ENCODE measurements around the gene PKDREJ. TPM values are rescaled to one million over a fixed set of nuclear protein-coding genes. Genes with fewer than 3 reads are reported as not detected.

PKDREJ gene
- polyA plus RNA-seq, 1 donor from 2014 or later, result not detected

GRCh38 chr22:46300491-46300890 is 37.3 kb upstream of the PKDREJ start:
- TF ChIP-seq MXI1 (conservative IDR thresholded peaks at IDR 0.05; ENCODE audit: poor library complexity, severe bottlenecking), result no peak
- TF ChIP-seq REST (IDR thresholded peaks at IDR 0.05; ENCODE audit: borderline replicate concordance), result no peak
- no peak for TF ChIP-seq SMC3 (conservative IDR thresholded peaks at IDR 0.05; ENCODE audit: poor library complexity)
- no peak for TF ChIP-seq CTCF (IDR thresholded peaks at IDR 0.05; ENCODE audit: poor library complexity, severe bottlenecking)
- TF ChIP-seq EP300 (conservative IDR thresholded peaks at IDR 0.05; ENCODE audit: poor library complexity, severe bottlenecking), result no peak
- no peak for TF ChIP-seq TAF1 (IDR thresholded peaks at IDR 0.05; ENCODE audit: low read depth)
- no peak for TF ChIP-seq POLR2AphosphoS5 (IDR thresholded peaks at IDR 0.05)
- TF ChIP-seq RAD21 (conservative IDR thresholded peaks at IDR 0.05), result no peak
- TF ChIP-seq EZH2 (IDR thresholded peaks at IDR 0.05; ENCODE audit: borderline replicate concordance, insufficient read depth, low read length, poor library complexity, severe bottlenecking), result no peak
- peaks cover 8% of the 10 kb centered on the region for H3K79me2 ChIP-seq (replicated peaks; ENCODE audit: insufficient read depth, low read length)

GRCh38 chr22:46299101-46299500 is 36.0 kb upstream of the PKDREJ start:
- H3K4me2 ChIP-seq (ENCODE audit: low read length), result no peak overlapping the region
- peaks cover 7% of the 10 kb centered on the region for H3K79me2 ChIP-seq (replicated peaks; ENCODE audit: insufficient read depth, low read length)

More at GRCh38 chr22:46300491-46300890, 37.3 kb upstream of the PKDREJ start:
- Histone ChIP-seq H3K9me2 (ENCODE audit: insufficient read depth, low read length) (no peaks in the 10 kb centered on the region), H3K4me2 (ENCODE audit: low read length) (no peak overlapping the region), H3K9me3 (ENCODE audit: low read length) (no peaks in the 10 kb centered on the region), H3K27me3 (ENCODE audit: insufficient read depth, low read depth, low read length) (no peaks in the 10 kb centered on the region), H3F3A (ENCODE audit: insufficient read depth, low read length, poor library complexity, severe bottlenecking) (no peaks in the 10 kb centered on the region), H4K20me1 (ENCODE audit: insufficient read depth) (no peaks in the 10 kb centered on the region), H3K36me3 (ENCODE audit: insufficient read depth, low read length) (no peaks in the 10 kb centered on the region), H3K4me3 (ENCODE audit: low read length) (no peak overlapping the region), H3K27ac (ENCODE audit: low read length) (no peak overlapping the region), H2AFZ (ENCODE audit: low read depth, low read length) (no peak overlapping the region), H3K9ac (ENCODE audit: low read length) (no peak overlapping the region)

More at GRCh38 chr22:46299101-46299500, 36.0 kb upstream of the PKDREJ start:
- Histone ChIP-seq H3K27ac (ENCODE audit: low read length) (no peak overlapping the region), H3K4me3 (ENCODE audit: low read length) (no peak overlapping the region), H3K9me3 (ENCODE audit: low read length) (no peaks in the 10 kb centered on the region), H3K36me3 (ENCODE audit: insufficient read depth, low read length) (no peaks in the 10 kb centered on the region), H4K20me1 (ENCODE audit: insufficient read depth) (no peaks in the 10 kb centered on the region), H3F3A (ENCODE audit: insufficient read depth, low read length, poor library complexity, severe bottlenecking) (no peaks in the 10 kb centered on the region), H3K9ac (ENCODE audit: low read length) (no peak overlapping the region), H3K27me3 (ENCODE audit: insufficient read depth, low read depth, low read length) (no peaks in the 10 kb centered on the region), H3K9me2 (ENCODE audit: insufficient read depth, low read length) (no peaks in the 10 kb centered on the region), H2AFZ (ENCODE audit: low read depth, low read length) (no peak overlapping the region)
- TF ChIP-seq REST (IDR thresholded peaks at IDR 0.05; ENCODE audit: borderline replicate concordance) (no peak), EZH2 (IDR thresholded peaks at IDR 0.05; ENCODE audit: borderline replicate concordance, insufficient read depth, low read length, poor library complexity, severe bottlenecking) (no peak), EP300 (conservative IDR thresholded peaks at IDR 0.05; ENCODE audit: poor library complexity, severe bottlenecking) (no peak), MXI1 (conservative IDR thresholded peaks at IDR 0.05; ENCODE audit: poor library complexity, severe bottlenecking) (no peak), TAF1 (IDR thresholded peaks at IDR 0.05; ENCODE audit: low read depth) (no peak)
